ENCODE measurements around the gene RBM23.
"Not testable (repeated sequence)": the region's sequence is repeated elsewhere in the genome, so short reads cannot be mapped to it uniquely, and the experiment has no call there.

The RBM23 gene

DNA sequence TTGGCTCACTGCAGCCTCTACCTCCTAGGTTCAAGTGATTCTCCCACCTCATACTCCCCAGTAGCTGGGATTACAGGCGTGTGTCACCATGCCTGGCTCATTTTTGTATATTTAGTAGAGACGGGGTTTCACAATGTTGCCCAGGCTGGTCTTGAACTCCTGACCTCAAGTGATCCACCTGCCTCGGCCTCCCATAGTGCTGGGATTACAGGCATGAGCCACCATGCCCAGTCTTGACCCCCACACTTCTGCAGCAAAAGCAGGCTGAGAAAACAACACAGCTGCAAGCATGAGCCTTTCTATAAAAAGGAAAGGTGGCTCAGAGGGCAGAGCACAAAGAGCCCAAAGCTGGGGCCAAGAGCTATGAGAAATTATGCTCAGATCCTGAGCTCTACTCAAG lies 58.6 kb downstream of the RBM23 start:
- not testable (repeated sequence) for DNase-seq

DNA sequence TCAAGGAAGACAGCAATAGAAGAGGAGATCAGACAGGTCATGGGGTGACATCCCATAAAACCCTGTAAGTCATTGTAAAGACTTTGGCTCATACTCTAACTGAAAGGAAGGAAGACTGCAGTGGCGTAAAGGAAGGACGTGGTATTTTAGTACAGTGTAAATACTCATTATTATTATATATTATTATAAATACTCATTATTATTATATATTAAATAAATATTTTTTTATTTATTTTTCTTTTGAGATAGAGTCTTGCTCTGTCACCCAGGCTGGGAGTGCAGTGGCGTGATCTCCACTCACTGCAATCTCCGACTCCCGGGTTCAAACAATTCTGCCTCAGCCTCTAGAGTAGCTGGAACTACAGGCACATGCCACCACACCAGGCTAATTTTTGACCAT lies 62.5 kb downstream of the RBM23 start:
- DNase-seq, result no peak

DNA sequence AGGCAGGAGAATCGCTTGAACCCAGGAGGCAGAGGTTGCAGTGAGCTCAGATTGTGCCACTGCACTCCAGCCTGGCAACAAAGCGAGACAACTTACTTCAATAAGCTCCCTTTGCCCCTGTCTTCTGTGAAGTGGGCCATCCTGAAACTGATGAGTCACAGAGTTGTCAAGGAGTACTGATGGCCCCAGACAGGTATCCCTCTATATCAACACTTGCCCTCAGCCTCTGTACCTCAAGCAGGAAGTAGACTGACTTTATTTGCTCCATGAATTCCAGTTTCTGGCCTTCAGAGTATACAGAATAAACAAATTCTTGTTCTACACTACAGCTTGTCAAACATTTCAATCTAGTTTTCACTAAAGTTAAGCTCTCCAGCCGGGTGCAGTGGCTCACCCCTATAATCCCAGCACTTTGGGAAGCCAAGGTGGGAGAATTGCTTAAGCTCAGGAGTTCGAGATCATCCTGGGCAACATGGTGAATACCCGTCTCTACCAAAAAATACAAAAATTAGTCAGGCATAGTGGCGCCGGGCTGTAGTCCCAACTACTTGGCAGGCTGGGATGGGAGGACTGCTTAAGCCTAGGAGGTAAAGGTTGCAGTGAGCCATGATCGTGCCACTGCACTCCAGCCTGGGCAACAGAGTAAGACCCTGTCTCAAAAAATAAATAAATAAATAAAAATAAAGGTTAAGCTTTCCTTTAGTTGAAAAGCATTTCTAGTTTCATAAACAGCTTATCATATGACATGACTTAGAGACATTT lies 63.8 kb downstream of the RBM23 start:
- peak; percentile 23 for DNase-seq

DNA sequence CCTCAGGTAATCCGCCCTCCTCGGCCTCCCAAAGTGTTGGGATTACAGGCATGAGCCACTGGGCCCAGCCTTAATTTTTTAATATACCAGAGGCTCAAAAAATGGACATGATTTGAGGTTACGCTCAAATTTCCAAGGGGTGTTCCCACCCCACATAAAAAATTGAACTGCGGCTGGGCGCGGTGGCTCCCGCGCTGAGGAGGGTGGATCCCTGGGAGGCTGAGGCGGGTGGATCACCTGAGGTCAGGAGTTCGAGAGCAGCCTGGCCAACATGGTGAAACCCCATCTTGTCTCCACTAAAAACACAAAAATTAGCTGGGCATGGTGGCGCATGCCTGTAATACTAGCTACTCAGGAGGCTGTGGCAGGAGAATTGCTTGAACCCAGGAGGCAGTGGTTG lies 64.7 kb downstream of the RBM23 start:
- not testable (repeated sequence) for DNase-seq

DNA sequence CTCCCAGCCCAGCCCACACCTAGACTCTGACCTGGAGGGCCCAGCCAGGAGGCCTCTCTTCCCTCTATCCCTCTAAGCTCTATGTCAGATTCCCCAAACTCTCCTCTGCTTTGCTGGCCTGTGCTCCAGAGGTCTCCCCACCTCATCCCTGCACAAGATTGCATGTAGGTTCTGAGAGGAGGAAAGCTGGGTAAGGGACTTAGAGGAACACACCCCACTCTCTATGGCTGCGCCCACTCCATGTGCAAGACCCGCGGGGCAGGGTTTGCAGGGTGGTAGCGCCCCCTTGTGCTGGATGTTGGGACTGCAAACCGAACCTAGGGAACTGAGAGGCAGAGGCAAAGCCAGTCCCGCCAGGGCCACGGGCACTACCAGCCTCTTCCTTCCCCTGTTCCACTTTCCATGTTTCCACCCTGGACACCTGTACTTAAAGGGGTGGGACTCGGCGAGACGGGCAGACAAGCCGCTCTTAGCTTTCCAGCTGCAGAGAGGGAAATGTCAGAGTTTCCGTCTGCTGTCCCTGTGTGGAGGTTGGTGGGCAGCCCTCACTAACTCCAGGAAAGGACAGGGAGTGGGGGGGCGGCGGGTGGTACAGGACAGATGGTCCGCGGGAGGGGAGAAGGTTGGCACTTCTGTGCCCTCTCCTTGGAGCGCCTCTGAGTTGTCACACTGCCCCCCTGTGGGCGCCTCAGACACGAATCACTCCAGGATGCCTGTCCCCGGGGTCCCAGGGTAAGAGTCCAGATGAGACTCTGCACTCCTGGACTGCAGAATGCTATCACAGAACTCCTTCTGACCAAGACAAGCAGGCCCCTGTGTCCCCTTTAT lies 65.8 kb downstream of the RBM23 start:
- DNase-seq, result peak; percentile 60

DNA sequence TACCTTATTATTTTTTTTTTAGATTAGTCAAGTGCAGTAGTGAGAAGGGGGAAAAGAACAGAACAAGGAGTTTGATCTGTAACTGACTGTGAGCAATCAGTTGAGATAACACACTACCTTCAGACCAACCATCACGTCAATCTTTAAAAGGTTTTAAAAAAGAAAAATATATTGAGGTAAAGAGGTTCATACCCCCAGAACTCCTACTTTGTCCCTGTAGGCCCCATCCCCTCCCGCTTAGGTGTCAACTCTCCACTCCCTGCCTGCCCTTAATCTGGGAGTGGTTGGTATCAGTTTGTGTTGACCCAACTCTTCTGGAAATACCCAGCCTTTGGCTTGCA lies 66.4 kb downstream of the RBM23 start:
- DNase-seq, result no peak

DNA sequence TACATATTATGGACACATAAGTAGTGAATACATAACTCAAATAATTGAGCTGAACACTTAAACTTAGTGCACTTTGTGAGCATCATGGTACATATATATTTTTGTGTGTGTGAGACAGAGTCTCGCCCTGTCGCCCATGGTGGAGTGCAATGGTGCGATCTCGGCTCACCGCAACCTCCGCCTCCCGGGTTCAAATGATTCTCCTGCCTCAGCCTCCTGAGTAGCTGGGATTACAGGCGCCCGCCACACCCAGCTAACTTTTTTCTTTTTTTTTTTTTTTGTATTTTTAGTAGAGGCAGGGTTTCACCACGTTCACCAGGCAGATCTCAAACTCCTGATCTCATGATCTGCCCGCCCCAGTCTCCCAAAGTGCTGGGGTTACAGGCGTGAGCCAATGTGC lies 66.8 kb downstream of the RBM23 start:
- DNase-seq, result not testable (repeated sequence)

DNA sequence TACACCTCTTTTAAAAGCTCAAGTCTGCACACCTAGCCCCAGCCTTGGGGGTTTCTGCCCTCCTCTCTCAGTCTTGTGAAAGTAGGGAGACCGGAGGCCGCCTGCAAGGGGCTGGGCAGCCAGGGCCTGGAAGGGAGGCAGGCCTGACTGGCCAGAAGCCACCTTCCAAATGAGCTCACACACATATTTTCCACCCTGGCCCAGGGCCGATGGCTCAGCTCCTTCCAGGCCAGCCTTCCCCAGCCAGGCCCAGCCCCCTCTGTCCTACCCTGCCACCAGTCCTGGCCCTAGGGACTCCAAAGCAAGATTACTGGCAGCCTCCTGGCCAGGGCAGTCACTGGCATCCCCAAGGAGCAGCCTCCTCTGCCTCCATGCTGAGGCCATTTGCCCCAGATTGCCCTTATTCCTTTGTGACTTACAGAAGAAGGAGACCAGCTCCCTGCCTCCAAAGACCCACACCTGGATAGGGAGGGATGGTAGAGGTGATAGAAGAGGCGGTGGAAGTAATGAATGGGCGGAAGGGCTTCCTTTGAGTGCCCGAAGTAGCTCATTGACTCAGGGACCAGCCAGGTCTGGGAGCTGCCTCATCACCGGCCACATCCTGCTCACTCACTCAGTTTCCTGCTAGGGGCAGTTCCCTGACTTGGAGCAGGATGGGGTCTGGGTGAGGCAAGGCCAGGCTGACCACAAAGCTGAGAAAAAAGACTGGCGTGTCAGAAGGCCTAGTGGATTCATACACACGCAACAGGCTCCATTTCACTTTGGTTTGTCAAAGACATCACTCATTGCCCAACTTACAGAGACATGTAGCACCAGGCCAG lies 67.8 kb downstream of the RBM23 start:
- DNase-seq, result no peak

DNA sequence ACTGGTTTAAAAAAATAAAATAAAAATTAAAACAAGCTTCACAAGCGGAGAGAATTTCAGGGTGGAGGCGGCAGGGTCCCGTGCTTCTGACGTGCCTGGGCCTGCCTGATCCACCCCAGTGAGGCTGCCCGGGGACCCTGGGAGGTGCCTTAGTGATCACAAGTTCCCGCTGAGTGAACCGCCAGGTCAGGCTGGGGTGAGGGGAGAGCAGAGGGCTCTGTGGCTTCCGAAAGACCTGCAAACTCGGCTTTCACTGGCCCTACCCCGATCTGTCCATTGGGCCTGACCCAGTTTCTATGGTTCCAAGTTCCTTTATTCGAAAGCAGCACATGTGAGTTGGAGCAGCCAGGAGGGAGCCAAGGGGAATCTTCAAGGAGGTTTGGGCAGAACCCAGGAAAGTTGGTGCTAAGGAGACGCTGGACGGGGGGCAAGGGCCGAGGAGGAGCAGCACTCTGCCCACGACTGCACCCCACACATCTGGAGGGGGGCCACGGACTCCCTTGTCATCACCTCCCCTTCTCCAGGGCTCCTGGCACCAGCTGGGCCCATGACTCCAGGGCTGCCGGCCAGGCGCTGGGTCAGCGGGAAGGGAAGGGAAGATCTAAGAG lies 69.6 kb downstream of the RBM23 start:
- no peak for DNase-seq

DNA sequence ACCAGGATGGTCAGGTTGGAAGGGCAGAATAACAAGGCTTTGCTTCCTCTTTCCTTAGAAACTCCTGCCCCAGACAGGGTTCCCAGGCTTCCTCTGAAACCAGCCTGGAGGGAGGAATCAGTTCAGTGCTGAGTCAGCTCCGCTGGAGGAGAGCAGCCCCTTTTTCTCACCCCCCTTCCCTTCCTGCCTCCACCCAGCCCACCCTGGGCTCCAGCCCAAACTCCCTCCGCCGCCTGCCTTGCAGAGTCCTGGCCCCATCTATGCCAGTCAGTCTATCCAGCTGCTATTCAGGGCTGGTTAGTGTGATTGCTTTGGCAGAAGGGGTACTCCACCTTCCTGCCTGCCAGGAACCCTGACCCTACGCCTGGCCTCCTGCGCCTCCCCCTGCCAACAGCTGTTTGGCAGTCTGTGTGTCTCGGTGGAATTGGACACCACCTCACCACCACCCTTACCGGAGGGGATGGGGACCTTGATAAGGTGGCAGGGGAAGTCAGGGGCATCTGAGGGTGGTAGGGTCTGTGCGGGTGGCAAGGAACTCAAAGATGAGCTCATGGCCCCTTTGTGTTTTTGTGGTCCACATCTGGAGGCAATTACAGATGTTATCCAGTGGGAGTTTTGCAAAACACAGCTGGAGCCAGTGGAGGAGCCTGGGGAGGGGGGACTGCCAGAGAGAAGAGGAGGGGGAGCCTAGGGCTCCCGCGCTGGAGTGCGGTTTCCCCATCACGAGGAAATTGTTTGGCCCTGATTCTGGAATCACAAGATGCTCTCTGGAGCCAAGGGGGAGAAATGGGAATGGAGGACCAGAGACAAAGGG lies 70.4 kb downstream of the RBM23 start:
- no peak for DNase-seq

DNA sequence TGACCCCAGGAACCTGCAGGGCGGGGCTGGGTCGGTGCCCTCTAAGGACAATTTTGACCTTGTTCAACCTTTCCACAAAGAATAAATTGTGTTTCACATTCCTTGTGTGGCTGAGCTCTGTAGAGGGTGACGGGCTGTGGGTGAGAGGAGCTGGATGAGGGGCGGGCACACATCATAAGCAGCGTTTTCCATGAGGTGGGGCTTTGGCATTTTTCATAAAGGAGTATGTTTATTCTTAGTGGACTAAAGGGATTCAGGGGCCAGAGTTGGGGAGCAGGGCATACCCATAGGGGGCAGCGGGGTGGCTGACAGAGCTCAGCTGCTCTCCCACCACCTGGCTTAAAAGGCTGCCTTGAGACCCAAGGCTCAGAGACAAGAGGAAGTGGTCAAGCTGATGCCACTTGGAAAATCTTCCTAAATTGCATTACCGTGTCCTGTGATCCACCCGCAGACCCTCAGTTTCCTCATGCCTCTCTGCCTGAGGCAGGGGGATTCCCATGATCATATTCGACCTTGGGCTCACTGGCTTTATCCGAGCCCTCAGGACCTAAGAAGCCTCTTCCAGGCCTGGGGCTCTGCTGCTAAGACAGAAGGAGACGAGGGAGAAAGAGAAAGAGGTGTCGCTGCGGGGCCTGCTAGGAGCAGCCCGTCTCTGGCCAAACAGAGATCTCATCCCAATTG lies 71.1 kb downstream of the RBM23 start:
- no peak for DNase-seq

DNA sequence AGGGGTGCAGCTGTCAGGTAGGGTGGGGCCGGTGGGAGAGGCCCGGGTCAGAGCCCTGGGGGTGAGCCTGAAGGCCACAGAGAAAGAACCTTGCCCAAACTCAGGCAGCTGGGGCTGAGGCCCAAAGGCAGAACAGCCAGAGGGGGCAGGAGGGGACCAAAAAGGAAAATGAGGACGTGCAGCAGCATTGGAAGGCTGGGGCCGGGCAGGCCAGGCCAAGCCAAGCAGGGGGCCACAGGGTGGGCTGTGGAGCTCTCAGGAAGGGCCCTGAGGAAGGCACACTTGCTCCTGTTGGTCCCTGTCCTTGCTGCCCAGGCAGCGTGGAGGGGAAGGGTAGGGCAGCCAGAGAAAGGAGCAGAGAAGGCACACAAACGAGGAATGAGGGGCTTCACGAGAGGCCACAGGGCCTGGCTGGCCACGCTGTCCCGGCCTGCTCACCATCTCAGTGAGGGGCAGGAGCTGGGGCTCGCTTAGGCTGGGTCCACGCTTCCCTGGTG lies 72.1 kb downstream of the RBM23 start:
- no peak for DNase-seq

DNA sequence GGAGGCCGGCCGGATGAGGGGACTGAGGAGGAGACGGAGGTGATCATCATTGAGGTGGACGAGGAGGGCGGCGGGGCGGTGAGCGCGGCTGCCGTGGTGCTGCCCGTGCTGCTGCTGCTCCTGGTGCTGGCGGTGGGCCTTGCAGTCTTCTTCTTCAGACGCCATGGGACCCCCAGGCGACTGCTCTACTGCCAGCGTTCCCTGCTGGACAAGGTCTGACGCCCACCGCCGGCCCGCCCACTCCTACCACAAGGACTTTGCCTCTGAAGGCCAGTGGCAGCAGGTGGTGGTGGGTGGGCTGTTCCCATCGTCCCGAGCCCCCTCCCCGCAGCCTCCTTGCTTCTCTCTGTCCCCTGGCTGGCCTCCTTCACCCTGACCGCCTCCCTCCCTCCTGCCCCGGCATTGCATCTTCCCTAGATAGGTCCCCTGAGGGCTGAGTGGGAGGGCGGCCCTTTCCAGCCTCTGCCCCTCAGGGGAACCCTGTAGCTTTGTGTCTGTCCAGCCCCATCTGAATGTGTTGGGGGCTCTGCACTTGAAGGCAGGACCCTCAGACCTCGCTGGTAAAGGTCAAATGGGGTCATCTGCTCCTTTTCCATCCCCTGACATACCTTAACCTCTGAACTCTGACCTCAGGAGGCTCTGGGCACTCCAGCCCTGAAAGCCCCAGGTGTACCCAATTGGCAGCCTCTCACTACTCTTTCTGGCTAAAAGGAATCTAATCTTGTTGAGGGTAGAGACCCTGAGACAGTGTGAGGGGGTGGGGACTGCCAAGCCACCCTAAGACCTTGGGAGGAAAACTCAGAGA lies 72.9 kb downstream of the RBM23 start:
- no peak for DNase-seq

DNA sequence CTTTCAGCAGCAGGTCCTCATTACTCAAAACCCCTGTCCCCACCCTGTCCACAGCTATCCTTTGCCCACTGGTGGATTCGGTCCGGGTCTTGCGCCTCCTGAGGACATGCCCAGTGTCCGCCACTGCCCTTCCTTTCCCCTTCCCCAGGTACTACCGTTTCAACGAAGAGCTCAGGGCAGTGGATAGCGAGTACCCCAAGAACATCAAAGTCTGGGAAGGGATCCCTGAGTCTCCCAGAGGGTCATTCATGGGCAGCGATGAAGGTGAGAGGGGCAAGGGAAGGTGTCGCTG lies 73.9 kb downstream of the RBM23 start:
- no peak for DNase-seq

DNA sequence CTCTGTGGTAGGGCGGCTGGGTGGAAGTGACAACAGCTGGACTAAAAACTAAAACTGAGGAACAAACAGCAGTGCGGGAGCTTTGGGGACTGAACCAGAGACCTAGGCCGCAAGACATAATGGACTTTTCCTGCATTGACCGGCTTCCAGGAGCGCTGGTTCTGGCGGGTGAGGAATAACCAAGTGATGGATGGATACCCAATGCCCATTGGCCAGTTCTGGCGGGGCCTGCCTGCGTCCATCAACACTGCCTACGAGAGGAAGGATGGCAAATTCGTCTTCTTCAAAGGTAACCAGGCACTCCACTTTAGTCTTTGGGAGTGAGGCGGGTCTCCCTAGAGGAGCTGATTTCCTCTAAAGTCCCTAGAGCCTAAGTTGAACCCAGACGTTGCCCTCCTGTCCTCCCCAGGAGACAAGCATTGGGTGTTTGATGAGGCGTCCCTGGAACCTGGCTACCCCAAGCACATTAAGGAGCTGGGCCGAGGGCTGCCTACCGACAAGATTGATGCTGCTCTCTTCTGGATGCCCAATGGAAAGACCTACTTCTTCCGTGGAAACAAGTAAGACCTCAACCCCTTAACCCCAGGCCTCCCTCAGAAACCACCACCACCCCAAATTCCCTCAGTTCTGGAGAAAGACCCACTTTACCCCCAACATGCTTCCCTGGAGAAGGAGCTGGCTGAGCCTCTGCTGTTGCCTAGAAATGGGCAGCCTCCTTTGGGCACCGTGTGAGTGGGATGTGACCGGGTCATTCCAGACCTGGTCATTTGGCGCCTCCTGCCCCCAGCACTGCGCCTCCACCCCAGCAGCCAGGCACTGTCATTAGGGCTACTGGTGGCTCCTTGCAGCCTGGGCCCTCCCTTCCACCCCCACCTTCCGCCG lies 74.5 kb downstream of the RBM23 start:
- DNase-seq, result no peak
